Retinal pigment epithelial cell (primary cell): ENCODE measurements around the gene PYGB.

ENCODE experiments used
- DNase-seq: peaks from one replicate; pipeline ENCODE4 v3.0.0-alpha.2; 2010; ENCODE audit warnings: low read depth
- H3K4me3 ChIP-seq: 2 replicates; pipeline ENCODE4 v1.5.1; 2011; ENCODE audit warnings: mild to moderate bottlenecking, low read length, control low read depth, moderate library complexity
- CTCF ChIP-seq: conservative IDR thresholded peaks from 2 replicates; pipeline ENCODE4 v1.5.1; 2011; ENCODE audit warnings: low read depth, low read length, control low read depth, inconsistent platforms

PYGB gene

GRCh38 chr20:25243416-25243979 is 4.4 kb upstream of the PYGB start:
- DNase-seq: no peak
- H3K4me3 ChIP-seq: no peak overlapping the region
- no peak for TF ChIP-seq CTCF

- no peak for DNase-seq
- H3K4me3 ChIP-seq: no peak overlapping the region
- TF ChIP-seq CTCF: no peak
These were observed 2.9 kb upstream of the PYGB start for GRCh38 chr20:25244976-25245375.

- H3K4me3 ChIP-seq: no peak overlapping the region
- no peak for DNase-seq
- no peak for TF ChIP-seq CTCF
These were observed 2.4 kb upstream of the PYGB start for GRCh38 chr20:25245461-25245860.

- no peak overlapping the region for H3K4me3 ChIP-seq
- no peak for TF ChIP-seq CTCF
These were observed 1.5 kb upstream of the PYGB start for GRCh38 chr20:25246182-25246999.

GRCh38 chr20:25247000-25247517 is 826 bp upstream of the PYGB start:
- DNase-seq: no peak
- peak; percentile 69 for TF ChIP-seq CTCF
- H3K4me3 ChIP-seq: peak overlapping the region; percentile 63

More at GRCh38 chr20:25246182-25246999, 1.5 kb upstream of the PYGB start:
- no peak for DNase-seq

- H3K4me3 ChIP-seq: peak overlapping the region; percentile 63
- no peak for TF ChIP-seq CTCF
- DNase-seq: no peak
These were observed 348 bp upstream of the PYGB start for GRCh38 chr20:25247518-25247955.
